Measurements from ENCODE around the gene STIM1. TPM values are rescaled to one million over a fixed set of nuclear protein-coding genes. Genes with fewer than 3 reads are reported as not detected.

STIM1 gene
- total RNA-seq, 1 experiment from 2014 or later = 15.2 TPM

DNA sequence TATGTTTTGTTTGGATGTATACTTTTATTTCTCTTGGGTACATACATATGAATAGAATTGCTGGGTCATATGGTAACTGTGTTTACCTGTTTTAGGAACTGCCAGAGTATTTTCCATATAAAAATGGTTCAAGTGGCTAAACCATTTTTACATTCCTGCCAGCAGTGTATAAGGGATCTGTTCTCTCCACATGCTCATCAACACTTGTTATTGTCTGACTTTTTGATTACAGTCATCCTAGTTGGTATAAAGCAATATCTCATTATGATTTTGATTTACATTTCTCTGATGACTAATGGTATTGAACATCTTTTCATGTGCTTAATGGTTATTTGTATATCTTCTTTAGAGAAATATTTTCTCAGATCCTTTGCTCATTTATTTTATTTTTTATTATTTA is 134.9 kb downstream of the STIM1 start:
- H2BK20ac ChIP-seq (ENCODE audit: low read depth, low read length, poor library complexity, severe bottlenecking) = no peak overlapping the region
- H4K8ac ChIP-seq (replicated peaks; ENCODE audit: insufficient read length, low read depth, low read length) = no peak overlapping the region
- no peaks in the 10 kb centered on the region for H3K9me3 ChIP-seq (ENCODE audit: control insufficient read depth, low read depth, low read length)
- H4K5ac ChIP-seq (ENCODE audit: insufficient read length, low read depth, low read length) = no peak overlapping the region
- H3K23me2 ChIP-seq (ENCODE audit: insufficient read length, low read depth, low read length, poor library complexity, severe bottlenecking) = no peaks in the 10 kb centered on the region
- no peaks in the 10 kb centered on the region for H4K20me1 ChIP-seq (ENCODE audit: control insufficient read depth, insufficient read depth, insufficient read length)
- TF ChIP-seq, protein P1, sequence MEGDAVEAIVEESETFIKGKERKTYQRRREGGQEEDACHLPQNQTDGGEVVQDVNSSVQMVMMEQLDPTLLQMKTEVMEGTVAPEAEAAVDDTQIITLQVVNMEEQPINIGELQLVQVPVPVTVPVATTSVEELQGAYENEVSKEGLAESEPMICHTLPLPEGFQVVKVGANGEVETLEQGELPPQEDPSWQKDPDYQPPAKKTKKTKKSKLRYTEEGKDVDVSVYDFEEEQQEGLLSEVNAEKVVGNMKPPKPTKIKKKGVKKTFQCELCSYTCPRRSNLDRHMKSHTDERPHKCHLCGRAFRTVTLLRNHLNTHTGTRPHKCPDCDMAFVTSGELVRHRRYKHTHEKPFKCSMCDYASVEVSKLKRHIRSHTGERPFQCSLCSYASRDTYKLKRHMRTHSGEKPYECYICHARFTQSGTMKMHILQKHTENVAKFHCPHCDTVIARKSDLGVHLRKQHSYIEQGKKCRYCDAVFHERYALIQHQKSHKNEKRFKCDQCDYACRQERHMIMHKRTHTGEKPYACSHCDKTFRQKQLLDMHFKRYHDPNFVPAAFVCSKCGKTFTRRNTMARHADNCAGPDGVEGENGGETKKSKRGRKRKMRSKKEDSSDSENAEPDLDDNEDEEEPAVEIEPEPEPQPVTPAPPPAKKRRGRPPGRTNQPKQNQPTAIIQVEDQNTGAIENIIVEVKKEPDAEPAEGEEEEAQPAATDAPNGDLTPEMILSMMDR (conservative IDR thresholded peaks at IDR 0.05) = no peak
- H2BK5ac ChIP-seq (ENCODE audit: insufficient read length, low read length) = no peak overlapping the region
- H3K56ac ChIP-seq (ENCODE audit: insufficient read length, low read depth, low read length) = no peak overlapping the region
- H3K23ac ChIP-seq (ENCODE audit: insufficient read length, low read depth, low read length) = no peak overlapping the region
- H3T11ph ChIP-seq (ENCODE audit: low read length) = no peak overlapping the region
- no peak overlapping the region for H2BK120ac ChIP-seq (ENCODE audit: low read depth, low read length, poor library complexity, severe bottlenecking)
- H3K79me2 ChIP-seq (ENCODE audit: insufficient read depth, low read length) = no peaks in the 10 kb centered on the region
- Mint-ChIP-seq H3K4me1 (peaks cover 4% of the 10 kb centered on the region in 2 experiments; a peak in 3 of 4 replicates), H3K36me3 (ENCODE audit: insufficient read depth in 1 of 3, low read depth in 3 of 3) (peaks cover 0 to 17% (median 12%) of the 10 kb centered on the region in 3 experiments; a peak in 6 of 7 replicates), H3K4me3 (no peak overlapping the region), H3K27ac (no peak overlapping the region), H3K27me3 (ENCODE audit: low read depth) (no peaks in the 10 kb centered on the region), H3K9me3 (peaks cover 17 to 19% of the 10 kb centered on the region in 2 experiments)
- DNase-seq = no peak
- H2BK15ac ChIP-seq (ENCODE audit: low read depth, low read length) = no peak overlapping the region
- no peaks in the 10 kb centered on the region for H3K4me1 ChIP-seq (ENCODE audit: insufficient read depth, low read length)
- no peak overlapping the region for H3K27ac ChIP-seq (ENCODE audit: insufficient read length, low read depth, low read length)
- no peak overlapping the region for H3K4me2 ChIP-seq (ENCODE audit: insufficient read depth, insufficient read length, low read length)
- H3K18ac ChIP-seq (ENCODE audit: insufficient read length, low read depth, low read length) = no peak overlapping the region
- no peak overlapping the region for H3K9ac ChIP-seq (ENCODE audit: extremely low read depth, insufficient read length, low read length)
- no peak overlapping the region for H2BK12ac ChIP-seq (ENCODE audit: insufficient read length, low read depth, low read length)
- H2AK5ac ChIP-seq (ENCODE audit: insufficient read length, low read length) = no peak overlapping the region
- no peak overlapping the region for H3K14ac ChIP-seq (ENCODE audit: insufficient read depth, low read length)
- no peak overlapping the region for H3K4ac ChIP-seq (ENCODE audit: low read depth, low read length)
- no peaks in the 10 kb centered on the region for H3K79me1 ChIP-seq (ENCODE audit: insufficient read depth, low read depth, low read length, poor library complexity, severe bottlenecking)
- no peak overlapping the region for H4K91ac ChIP-seq (ENCODE audit: insufficient read length, low read depth, low read length)
- H2AFZ ChIP-seq (ENCODE audit: low read length) = no peak overlapping the region
- H3K27me3 ChIP-seq (ENCODE audit: insufficient read depth, low read length) = no peaks in the 10 kb centered on the region

All from H9 (cell line).